NCI-H1930 (cell line): ENCODE results near the gene CSRP2.

ENCODE experiments used
- DNase-seq, 2 experiments: peaks; one replicate each; lab custom pipeline; 2025; lab: John Stamatoyannopoulos, UW

The CSRP2 gene

DNA sequence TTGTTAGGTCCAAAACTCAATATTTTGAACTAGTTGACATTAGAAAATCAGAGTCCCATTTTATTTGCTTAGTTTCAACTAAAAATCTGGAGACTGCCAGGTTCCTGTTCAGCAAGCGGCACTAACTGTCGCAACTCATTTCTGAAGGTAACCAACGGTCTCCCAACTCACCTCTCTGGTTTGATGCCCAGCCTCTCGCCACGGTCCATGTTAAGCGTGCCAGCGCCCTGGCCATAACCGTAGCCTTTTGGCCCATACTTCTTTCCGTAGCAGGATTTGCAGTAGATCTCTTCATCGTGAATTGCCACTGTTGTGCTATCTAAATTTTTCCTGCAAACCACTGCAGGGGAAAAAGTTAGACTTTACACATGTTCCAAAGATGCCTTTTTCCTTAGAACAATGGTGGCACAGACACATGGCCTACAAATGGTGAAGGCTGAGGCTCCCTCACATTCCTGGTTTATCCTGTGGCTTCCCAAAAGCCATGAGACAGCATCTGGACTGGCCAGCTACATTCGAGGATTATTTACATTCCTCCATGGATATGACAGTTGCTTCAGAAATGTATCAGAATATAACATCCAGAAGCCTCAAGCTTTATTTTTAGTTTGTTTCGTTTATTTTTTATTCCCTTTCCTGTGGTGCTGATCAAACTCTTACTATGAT, 15.7 kb downstream of the CSRP2 start:
- no peak for DNase-seq

DNA sequence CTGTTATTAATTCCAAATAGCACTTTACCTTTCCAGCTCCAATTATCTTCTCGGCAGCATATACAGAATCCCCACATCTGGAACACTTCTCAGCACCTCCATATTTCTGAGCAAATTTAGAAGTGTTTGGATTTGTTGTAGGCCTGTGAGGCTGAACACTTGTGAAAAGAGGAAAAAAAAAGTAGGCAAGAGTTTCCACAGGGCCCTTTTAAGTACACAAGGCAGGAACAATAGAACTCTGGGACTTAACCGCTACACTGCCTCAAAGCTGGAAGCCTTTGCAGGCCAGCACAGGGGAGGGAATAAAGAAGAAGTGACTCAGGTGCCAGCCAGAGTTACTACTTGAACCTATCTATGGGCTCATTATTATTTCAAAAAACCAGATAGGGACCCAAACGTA, 18.6 kb downstream of the CSRP2 start:
- DNase-seq: no peak

DNA sequence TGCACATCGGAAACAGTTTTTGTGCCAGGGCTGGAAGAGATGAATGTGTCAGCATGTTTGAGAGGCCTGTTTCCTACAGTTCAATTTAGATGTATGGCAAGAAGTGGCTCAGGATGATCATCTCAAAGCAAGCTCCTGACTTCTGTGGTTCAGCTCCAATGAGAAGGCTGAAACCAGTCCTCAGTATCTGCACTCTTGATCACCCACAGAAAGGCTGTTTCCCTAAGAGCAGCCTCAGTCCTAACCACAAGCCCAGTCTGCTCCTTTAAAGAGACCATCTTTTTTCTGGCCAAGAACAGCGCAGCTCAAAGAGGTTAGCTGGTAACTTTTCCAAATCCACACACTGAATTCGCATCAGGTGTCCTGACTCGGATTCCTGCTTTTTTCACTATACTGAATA, 19.2 kb downstream of the CSRP2 start:
- DNase-seq: no peak

DNA sequence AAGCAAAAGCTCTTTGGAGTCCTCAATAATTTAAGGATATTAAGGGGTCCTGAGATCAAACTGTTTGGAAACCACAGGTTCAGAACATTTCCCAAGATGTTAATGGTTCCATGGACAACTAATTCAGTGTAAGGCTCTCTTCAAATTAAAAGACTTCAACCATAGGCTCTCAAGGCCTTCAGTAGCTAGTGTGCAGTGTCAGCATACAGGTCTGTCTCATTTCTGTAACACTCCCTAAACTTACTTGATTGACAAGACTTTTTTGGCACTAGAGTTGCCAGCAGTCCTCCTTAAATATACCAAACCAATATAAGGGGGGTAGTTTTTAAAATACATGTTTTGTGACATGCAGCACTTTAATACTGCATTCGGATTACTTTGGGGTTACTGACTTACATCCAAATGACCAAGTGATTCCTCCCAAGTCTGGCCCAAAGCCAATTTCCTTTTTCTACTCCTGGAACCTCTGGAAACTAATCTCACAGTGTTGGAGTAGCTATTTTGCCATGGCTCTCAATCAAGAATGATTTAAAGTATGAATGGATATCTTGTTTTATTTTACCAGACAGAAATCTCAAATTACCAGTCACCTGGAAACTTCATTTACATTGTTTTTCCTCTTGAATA, 22.7 kb downstream of the CSRP2 start:
- DNase-seq: no peak

DNA sequence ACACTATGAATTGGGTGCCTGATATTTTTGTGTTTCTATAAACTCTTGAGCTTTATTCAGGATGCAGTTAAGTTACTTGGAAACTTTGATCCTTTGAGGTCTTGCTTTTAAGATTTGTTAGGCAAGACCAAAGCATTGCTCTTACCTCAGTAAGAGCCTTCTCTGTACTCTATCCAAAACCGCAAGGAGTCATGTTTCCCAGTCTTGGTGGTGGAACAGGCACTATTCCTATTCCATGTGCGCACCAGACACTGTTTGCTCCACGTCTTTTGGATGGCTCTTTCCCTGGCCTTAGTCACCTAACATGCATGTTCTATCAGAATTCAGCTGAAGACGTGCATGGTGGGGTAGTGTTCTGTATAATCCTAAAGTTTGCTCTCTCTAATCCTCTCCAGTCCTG, 23.5 kb downstream of the CSRP2 start:
- DNase-seq: no peak

DNA sequence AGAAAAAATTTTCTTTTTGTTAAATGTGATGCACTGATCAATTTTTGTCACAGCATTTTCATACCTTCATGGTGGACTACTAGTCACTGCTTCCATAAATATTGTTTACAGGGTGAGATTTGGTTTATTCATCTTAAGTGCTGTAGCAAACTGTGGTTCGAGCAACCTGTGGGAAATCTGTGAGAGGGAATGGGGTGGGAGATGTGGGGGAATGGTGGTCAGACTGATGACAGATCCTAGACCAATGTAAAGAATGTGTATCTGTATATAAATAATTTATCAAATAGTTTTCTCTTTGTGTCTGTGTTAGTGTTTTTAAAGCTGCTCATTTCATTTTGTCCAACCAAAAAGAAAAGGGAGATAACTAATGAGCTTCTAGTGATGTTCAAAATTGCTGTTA, 26.7 kb downstream of the CSRP2 start:
- no peak for DNase-seq

DNA sequence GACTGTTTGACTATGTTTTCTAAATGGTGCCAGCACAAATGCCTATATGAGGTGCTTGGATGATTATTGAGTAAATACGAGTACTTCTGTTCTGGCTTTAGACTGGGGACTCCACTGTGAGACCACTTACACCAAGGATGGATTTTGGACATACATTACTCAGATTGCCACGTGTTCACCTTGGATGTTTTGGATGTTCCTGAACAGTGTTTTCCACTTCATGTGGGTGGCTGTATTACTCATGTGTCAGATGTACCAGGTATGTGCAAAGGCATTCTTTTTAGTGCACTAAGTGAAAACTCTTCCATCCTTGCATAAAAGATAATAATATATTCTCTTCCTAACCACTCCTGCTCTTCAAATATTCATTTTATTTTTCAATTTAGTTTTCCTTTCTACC, 30.7 kb downstream of the CSRP2 start:
- no peak for DNase-seq

DNA sequence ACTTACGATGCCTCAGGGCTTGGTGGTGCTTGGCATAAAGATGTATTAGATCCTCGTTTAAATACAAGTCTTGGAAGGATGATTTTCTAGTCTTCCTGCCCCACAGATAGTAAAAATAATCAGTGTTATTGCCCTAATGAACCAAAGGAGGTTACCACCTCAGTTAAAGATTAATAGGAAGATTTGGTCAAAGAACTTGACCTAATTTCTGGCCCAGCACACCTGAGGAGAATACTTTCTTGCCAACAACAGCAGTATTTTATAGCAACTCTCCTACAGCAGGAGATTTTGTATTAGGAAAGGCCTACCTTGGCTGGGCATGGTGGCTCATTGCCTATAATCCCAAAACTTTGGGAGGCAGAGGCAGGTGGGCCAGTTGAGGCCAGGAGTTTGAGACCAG, 31.6 kb downstream of the CSRP2 start:
- DNase-seq: no peak

DNA sequence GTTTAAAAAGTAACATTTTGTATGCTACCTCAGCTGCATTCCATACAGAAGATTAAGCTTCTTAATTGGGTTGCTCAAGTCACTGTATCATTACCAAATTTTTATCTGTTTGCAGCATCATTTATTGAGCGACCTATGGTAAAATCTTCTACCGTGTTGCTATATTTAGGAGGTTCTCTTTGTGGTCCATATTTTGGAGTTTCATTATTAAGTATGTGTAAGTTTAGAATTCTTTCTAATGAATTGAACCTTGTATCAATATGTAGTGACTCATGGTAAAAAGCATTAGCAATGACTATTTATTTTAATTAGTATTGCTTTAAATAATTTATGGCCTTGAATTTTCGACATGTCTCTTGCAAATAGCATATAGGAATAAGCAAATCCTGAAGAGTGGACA, 42.2 kb downstream of the CSRP2 start:
- DNase-seq: no peak

DNA sequence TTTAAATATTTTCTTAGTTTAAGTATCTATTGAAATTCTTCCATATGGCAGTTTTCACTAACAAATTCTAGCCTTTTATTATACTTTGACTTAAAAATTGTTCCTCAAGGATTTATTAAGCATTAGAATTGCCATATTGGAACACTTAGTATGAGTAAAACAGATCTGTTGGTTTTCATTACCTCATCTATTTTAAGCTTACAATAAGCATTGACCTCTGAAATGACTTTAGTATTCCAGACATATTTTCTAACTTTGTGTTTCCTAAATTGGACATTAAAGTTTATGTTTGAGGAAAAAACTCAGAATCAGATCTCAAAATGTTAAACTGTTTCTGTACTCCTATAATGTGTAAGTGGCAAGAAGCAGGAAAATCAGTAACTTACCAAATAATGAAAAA, 48.4 kb downstream of the CSRP2 start:
- DNase-seq: no peak

DNA sequence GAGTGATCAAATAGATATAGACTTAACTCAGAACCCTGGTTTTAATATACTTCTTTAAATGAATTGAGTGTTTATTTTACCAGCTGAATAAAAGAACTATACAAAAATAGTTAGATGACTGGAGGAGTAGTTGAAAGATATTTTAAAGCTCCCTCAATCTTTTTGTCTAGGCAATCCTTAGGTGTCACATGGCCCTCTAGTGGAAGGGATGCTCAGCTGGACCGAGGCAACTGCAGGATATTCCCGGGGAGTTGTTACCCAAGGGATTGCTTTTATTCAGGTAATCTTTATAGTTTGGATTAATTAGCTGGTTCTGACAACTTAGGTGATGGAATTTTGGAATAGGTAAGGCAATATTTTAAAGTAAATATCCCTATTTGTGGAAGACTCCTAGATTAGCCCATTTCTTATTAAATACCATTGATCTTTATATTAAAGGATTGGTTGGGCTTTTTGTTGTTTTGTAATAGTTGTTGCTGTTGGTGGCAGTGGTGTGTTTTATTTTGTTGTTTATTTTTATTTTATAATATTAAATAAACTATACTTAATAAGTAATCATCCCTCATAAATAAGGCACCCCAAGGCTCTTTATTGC, 57.8 kb downstream of the CSRP2 start:
- DNase-seq: no peak

DNA sequence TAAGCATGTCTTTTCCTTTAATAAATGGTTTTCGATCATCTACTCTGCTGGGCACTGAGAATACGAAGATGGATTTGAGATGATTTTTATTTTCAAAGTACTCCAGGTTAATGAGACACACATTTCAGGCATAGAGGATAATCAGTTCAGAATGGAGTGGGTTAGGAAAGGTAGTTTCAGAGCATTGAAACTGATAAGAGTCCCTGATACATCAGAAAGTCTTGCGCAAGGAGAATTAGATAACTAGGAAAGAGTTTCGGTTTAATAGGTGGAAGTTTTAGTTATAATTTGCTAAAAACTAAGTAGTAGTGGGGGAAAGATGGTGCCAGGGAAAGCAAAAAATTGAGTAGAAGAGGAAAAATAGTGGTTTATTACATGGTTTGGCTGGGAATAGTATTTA, 64.8 kb downstream of the CSRP2 start:
- DNase-seq: no peak

DNA sequence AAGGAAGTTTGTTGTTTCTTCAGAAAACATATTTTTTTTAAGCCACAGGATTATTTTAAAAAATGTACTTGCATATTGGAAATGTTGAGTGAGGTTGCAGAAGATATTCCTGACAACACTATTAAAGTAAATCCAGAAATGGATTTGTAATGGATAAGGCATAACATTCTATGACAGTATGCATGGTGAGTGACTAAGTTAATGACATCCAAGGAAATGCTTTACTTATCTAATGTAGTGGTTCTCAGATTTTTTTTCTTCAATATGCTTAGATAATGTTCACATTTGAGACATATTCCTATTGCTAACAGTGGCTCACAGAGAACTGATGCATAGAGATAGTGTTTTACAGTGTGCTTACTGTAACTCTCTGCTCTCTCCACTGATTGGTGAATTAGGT, 65.6 kb downstream of the CSRP2 start:
- DNase-seq: no peak

DNA sequence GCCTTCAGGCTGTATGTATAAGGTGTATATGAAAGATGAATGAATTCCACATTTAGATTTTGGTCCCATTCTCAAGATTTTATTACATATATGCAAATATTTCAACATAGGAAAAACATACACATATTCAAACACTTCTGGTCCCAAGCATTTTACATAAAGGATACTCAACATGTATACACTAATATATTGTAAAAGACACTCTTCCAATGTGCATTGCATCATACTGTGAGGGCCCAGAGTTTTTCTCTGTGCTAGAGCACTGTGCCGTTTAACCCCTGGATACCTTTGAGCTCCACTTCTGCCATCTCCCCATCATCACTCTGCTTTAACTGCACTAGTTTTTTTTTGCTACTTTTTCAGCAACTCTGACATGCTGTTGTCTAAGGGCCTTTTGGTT, 66.8 kb downstream of the CSRP2 start:
- no peak for DNase-seq

DNA sequence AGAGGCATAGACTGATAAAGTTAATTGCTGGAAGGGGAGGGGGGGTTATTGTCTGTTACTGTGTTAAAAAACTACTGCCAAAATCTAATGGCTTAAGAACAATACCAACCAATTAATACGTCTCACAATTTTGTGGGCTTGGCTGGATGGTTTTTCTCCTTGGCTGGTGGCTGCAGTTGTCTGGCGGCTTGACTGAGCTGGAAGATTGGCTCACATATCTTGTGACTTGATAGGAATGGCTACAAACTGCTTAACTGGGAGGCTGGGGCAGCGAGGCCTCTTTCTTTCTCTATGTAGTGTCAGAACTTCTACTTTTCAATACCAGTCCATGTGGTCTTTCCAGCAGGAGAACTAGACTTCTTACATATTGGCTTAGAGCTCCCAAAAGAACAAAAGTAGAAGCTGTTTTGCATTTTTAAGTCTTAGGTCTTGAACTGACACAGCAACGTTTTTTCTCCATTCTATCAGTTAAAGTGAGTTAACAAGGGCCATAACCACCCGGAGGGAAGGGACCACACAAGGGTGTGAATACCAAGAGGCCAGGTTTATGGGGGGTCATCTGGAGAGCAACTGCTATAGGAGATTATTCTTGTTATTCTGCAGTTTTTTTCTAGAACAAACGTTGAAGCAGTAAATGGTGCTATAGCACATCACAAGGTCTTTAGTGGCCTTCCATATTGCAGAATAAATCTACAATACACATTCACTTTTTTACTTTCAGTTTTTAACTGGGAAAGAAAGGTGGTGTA, 68.0 kb downstream of the CSRP2 start:
- no peak for DNase-seq
